Effector memory CD4-positive, alpha-beta T cell (primary cell): ENCODE results near the gene MRPL22.
"Not testable (repeated sequence)": the region's sequence is repeated elsewhere in the genome, so short reads cannot be mapped to it uniquely, and the experiment has no call there.

ENCODE experiments used
- DNase-seq, 3 donors: peaks; one replicate each; pipeline ENCODE4 v3.0.0-alpha.2; 2020
- H3K27ac ChIP-seq: 2 replicates; pipeline ENCODE4 v1.7.0; 2013; ENCODE audit warnings: mild to moderate bottlenecking, low read length, moderate library complexity; ENCODE audit not compliant: insufficient read depth, poor library complexity, severe bottlenecking
- H3K27me3 ChIP-seq: replicated peaks from 2 replicates; pipeline ENCODE4 v1.7.0; 2013; ENCODE audit warnings: mild to moderate bottlenecking, low read length; ENCODE audit not compliant: insufficient read depth, control insufficient read depth, poor library complexity, severe bottlenecking
- H3K36me3 ChIP-seq: 2 replicates; pipeline ENCODE4 v1.7.0; 2013; ENCODE audit warnings: mild to moderate bottlenecking, low read length, moderate library complexity; ENCODE audit not compliant: control insufficient read depth, insufficient read depth
- H3K4me1 ChIP-seq: 2 replicates; pipeline ENCODE4 v1.7.0; 2013; ENCODE audit warnings: low read length, mild to moderate bottlenecking; ENCODE audit not compliant: control insufficient read depth, insufficient read depth, poor library complexity, severe bottlenecking
- H3K4me3 ChIP-seq: 2 replicates; pipeline ENCODE4 v1.7.0; 2013; ENCODE audit warnings: low read length, low read depth, mild to moderate bottlenecking; ENCODE audit not compliant: insufficient read depth, poor library complexity, severe bottlenecking
- H3K9me3 ChIP-seq: 2 replicates; pipeline ENCODE4 v1.7.0; 2013; ENCODE audit warnings: mild to moderate bottlenecking, low read length, moderate library complexity; ENCODE audit not compliant: control insufficient read depth

The MRPL22 gene

DNA sequence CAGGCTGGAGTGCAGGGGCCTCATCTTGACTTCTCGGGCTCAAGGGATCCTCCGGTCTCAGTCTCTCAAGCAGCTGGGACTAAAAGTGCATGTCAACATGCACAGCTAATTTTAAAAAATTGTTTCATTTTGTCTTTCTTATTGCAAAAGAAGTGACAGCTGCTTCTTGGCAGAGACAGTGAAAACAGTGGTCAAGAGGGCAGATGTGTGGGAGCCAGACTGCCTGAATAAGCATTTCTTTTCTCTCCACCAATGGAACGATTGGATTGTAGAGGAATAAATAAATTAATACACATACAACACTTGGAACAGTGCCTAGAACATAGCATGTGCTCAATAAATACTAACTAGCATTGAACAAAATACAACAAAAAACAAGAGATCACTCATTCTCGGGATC, 45.3 kb downstream of the MRPL22 start:
- no peak overlapping the region for H3K27ac ChIP-seq
- H3K36me3 ChIP-seq, result no peaks in the 10 kb centered on the region
- no peak for DNase-seq

DNA sequence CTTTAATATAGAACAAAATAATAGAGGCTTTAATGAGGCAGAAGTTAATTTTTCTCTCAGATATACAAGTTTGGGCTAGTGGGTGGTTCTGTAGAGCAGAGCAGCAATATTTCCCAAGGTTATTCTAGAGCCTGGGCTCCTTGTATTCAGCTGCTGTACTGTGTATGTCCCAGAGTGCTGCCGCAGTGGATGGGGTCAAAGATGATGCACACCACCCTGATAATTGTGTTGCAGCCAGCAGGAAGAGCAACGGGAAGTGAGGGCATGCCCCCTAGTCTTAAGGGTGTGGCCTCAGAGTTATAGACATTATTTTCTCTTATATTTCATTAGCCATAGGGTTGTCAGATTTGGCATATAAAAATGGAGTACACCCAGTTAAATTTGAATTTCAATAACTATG, 48.8 kb downstream of the MRPL22 start:
- DNase-seq, result no peak
- no peaks in the 10 kb centered on the region for H3K4me1 ChIP-seq
- no peak overlapping the region for H3K4me3 ChIP-seq
- H3K27me3 ChIP-seq, result no peaks in the 10 kb centered on the region
- H3K9me3 ChIP-seq, result no peaks in the 10 kb centered on the region
- no peaks in the 10 kb centered on the region for H3K36me3 ChIP-seq
- no peak overlapping the region for H3K27ac ChIP-seq

More for the DNA sequence above, 45.3 kb downstream of the MRPL22 start:
- H3K4me1 ChIP-seq, result no peaks in the 10 kb centered on the region
- no peak overlapping the region for H3K4me3 ChIP-seq
- H3K9me3 ChIP-seq, result no peaks in the 10 kb centered on the region
- H3K27me3 ChIP-seq, result no peaks in the 10 kb centered on the region

DNA sequence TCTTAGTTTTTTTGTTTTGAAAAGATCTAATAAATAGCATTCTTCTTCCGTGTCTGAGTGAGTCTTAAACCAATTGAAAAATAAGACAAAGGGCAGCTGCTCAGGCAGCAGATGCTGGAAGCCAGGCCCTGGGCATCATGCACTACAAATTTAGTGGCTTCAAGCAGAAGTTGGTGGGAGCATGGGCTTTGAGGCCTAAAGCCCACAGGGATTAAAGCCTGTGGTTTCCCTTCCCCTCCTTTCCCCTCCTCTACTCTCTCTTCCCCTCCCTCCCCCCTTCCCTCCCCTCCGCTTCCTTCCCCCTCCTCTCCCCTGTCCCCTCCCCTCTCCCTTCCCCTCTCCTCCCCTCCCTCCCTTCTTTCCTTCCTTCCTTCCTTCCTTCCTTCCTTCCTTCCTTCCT, 52.6 kb downstream of the MRPL22 start:
- H3K27me3 ChIP-seq, result no peaks in the 10 kb centered on the region
- no peak for DNase-seq
- no peaks in the 10 kb centered on the region for H3K4me1 ChIP-seq
- no peaks in the 10 kb centered on the region for H3K36me3 ChIP-seq
- no peaks in the 10 kb centered on the region for H3K9me3 ChIP-seq
- no peak overlapping the region for H3K4me3 ChIP-seq
- no peak overlapping the region for H3K27ac ChIP-seq

DNA sequence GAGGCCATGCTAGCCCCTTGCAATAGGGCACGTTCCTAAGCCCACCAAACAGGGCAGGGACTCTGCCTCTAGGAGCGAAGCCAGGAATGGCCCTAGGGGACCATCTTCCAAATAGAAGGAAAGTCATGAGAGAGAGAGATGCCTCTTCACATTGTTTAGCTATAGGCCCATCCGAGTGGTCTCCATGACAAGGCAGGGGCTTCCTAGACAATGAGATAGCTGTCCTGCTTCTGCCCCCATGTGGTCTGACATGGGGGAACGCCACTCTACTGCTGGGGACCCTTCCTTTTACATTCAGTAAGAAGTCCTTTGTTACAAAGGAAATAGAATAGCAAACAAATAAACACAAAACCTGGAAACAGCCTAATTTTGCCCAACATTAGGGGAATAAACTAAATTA, 54.8 kb downstream of the MRPL22 start:
- Histone ChIP-seq H3K9me3 (no peaks in the 10 kb centered on the region), H3K4me3 (no peak overlapping the region), H3K27ac (no peak overlapping the region), H3K27me3 (no peaks in the 10 kb centered on the region), H3K36me3 (no peaks in the 10 kb centered on the region), H3K4me1 (no peaks in the 10 kb centered on the region)
- no peak for DNase-seq

DNA sequence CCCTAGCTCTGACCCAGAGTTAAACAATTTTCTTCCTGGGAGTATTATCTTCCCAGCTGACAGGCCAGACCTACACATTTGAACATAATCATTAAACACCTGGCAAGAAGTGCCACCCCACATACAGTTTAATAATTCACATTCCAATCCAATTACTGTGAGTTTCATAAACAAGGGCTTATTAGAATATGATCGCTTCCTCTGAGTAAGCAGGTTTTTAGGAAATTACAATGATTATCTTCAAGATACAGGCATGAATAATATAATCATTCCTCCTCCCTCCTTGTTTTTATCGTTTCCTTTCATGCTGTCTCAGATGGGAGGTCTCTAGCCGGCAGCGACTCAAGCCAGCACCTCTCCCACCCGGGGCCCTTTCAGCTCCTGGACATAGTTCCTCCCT, 56.9 kb downstream of the MRPL22 start:
- H3K27ac ChIP-seq, result no peak overlapping the region
- no peaks in the 10 kb centered on the region for H3K36me3 ChIP-seq
- no peak for DNase-seq
- no peaks in the 10 kb centered on the region for H3K27me3 ChIP-seq
- no peaks in the 10 kb centered on the region for H3K9me3 ChIP-seq
- H3K4me3 ChIP-seq, result no peak overlapping the region
- no peaks in the 10 kb centered on the region for H3K4me1 ChIP-seq

DNA sequence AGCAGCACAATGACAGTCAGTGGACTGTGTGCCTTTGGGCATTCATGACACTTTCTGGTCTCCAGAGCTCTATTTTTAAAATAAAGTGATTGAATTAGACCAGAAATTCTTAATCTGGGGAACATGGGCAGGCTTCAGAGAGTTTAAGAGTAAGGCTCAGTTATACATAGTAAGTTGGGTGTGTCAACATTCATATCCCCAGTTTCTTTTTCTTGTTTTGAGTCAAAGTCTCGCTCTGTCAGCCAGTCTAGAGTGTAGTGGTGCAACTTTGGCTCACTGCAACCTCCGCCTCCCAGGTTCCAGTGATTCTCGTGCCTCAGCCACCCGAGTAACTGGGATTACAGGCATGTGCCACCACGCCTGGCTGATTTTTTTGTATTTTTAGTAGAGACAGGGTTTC, 59.0 kb downstream of the MRPL22 start:
- Histone ChIP-seq H3K36me3 (no peaks in the 10 kb centered on the region), H3K27ac (no peak overlapping the region), H3K4me1 (no peaks in the 10 kb centered on the region), H3K9me3 (no peaks in the 10 kb centered on the region), H3K27me3 (no peaks in the 10 kb centered on the region), H3K4me3 (no peak overlapping the region)
- no peak for DNase-seq

DNA sequence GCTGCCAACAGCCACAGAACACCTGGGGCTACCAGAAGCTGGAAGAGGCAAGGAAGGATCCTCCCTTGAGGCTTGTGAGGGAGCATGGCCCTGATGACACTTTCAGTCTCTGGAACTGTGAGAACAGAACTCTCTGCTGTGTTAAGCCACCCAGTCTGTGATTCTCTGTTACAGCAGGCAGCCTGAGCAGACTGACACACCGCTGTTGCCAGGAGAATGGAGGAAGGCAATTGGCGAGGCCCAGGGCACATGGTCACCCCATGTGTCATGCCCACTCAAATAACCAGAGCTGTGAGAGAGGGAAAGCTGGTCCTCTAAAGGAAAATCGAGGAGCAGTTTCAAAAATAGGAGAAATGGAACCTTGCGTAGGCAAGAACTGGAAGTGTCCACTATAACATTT, 60.6 kb downstream of the MRPL22 start:
- no peak overlapping the region for H3K4me3 ChIP-seq
- DNase-seq, result no peak
- H3K4me1 ChIP-seq, result no peaks in the 10 kb centered on the region
- H3K27me3 ChIP-seq, result no peaks in the 10 kb centered on the region
- no peaks in the 10 kb centered on the region for H3K36me3 ChIP-seq
- H3K9me3 ChIP-seq, result no peaks in the 10 kb centered on the region
- H3K27ac ChIP-seq, result no peak overlapping the region

DNA sequence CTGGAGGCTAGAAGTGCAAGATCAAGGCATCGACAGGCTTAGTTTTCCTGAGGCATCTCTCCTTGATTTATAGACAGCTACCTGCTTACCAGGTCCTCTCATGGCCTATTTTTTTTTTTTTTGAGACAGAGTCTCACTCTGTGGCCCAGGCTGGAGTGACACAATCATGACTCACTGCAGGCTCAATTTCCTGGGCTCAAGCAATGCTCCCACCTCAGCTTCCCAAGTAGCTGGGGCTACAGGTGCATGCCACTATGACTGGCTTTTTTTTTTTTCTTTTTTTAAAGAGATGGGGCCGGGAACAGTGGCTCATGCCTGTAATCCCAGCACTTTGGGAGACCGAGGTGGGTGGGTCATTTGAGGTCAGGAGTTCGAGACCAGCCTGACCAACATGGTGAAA, 61.8 kb downstream of the MRPL22 start:
- not testable (repeated sequence) for H3K4me3 ChIP-seq, DNase-seq, H3K4me1 ChIP-seq, H3K36me3 ChIP-seq, H3K9me3 ChIP-seq, H3K27me3 ChIP-seq, H3K27ac ChIP-seq

DNA sequence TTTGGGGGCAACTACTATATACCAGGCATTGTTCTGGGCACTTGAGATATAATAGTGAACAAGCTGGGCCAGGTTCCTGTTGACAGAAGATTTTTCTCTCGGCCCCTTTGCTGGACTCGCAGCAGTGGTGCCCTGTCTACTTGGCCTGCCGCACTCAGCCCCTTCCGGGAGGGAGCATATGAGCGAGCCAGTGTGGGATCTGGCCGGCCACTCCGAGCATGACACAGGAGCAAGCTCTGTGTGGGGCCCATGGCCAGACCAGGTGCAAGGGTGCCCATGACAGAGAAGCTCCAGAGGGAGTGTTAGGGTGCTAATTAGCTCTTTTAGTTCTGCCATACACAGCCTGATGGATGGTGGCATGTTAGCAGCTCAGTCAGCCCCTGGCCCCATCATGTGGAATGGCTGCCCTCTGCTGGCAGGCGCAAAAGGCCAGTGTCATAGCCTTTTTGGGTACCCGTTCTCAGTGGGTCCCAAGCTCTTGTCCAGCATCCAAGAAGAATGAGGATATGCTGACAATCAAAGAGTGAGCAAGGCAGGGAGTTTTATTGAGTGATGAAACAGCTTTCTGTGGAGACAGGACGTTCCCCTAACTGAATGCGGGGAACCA, 63.4 kb downstream of the MRPL22 start:
- H3K36me3 ChIP-seq, result no peaks in the 10 kb centered on the region
- DNase-seq, result no peak
- no peaks in the 10 kb centered on the region for H3K4me1 ChIP-seq
- no peak overlapping the region for H3K27ac ChIP-seq
- H3K27me3 ChIP-seq, result no peaks in the 10 kb centered on the region
- no peaks in the 10 kb centered on the region for H3K9me3 ChIP-seq
- no peak overlapping the region for H3K4me3 ChIP-seq

DNA sequence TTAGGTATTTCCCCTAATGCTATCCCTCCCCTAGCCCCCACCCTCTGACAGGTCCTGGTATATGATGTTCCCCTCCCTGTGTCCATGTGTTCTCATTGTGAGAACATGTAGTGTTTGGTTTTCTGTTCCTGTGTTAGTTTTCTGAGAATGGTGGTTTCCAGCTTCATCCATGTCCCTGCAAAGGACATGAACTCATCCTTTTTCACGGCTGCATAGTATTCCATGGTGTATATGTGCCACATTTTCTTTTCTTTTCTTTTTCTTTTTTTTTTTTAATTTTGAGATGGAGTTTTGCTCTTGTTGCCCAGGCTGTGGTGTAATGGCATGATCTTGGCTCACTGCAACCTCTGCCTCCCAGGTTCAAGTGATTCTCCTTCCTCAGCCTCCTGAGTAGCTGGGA, 65.4 kb downstream of the MRPL22 start:
- not testable (repeated sequence) for DNase-seq, H3K4me3 ChIP-seq, H3K27ac ChIP-seq, H3K36me3 ChIP-seq, H3K4me1 ChIP-seq, H3K27me3 ChIP-seq, H3K9me3 ChIP-seq

DNA sequence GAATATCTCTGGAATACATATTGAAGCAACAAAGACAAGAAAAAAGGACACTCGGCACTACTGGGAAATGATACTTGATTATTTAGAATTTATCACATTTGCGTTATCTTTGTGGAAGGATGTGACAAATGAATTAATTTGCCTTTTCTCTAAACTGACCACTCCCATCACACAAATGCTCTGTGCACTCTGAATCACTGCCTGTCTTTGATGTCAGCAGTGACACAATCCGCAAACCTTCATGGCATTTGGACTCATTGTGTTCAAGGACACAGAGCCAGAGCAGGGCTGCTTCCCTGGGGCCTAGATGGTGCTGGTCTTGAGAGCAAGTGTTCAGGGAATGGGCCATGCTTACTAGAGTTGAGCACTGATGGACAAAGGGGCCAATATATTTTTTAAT, 67.8 kb downstream of the MRPL22 start:
- H3K4me3 ChIP-seq, result no peak overlapping the region
- DNase-seq, result no peak
- no peaks in the 10 kb centered on the region for H3K4me1 ChIP-seq
- no peaks in the 10 kb centered on the region for H3K36me3 ChIP-seq
- H3K9me3 ChIP-seq, result no peaks in the 10 kb centered on the region
- no peak overlapping the region for H3K27ac ChIP-seq
- no peaks in the 10 kb centered on the region for H3K27me3 ChIP-seq
